Transverse colon (tissue), 4 donors: ENCODE results near the gene MMP14. TPM values are rescaled to one million over a fixed set of nuclear protein-coding genes. Genes with fewer than 3 reads are reported as not detected.

Source experiments
- DNase-seq: peaks from one replicate; pipeline ENCODE4 v3.0.0-alpha.2; 2019
- H3K27ac ChIP-seq, 4 donors: fragments of 200-600 bp; sonication (generic); 2 replicates each; pipeline ENCODE4 v1.5.1; 2016 to 2018; ENCODE audit warnings: inconsistent platforms in 4 of 4
- H3K27me3 ChIP-seq: fragments of 200-600 bp; sonication (generic); 2 replicates; pipeline ENCODE4 v1.5.1; 2017; ENCODE audit warnings: inconsistent platforms
- H3K36me3 ChIP-seq, 4 donors: fragments of 200-600 bp; sonication (generic); 2 replicates each; pipeline ENCODE4 v1.5.1; 2017 to 2019; ENCODE audit warnings: inconsistent platforms in 4 of 4
- H3K4me1 ChIP-seq, 4 donors: fragments of 200-600 bp; sonication (generic); 2 replicates each; pipeline ENCODE4 v1.5.1; 2017 to 2020; ENCODE audit warnings: inconsistent platforms in 4 of 4
- H3K4me3 ChIP-seq, 4 donors: fragments of 200-600 bp; sonication (generic); 1 replicate in 1 of 4; 2 replicates in 3 of 4; pipeline versions ENCODE4 v1.5.1 to v1.6.1; 2017 to 2019; ENCODE audit warnings: inconsistent platforms in 4 of 4
- H3K9me3 ChIP-seq, 2 donors: fragments of 200-600 bp; sonication (generic); 2 replicates each; pipeline ENCODE4 v1.5.1; 2017 to 2019; ENCODE audit warnings: inconsistent platforms in 2 of 2
- CTCF ChIP-seq, 5 experiments: fragments of 200-600 bp in 3 of 5; fragments of 450-650 bp in 2 of 5; sonication (generic) in 3 of 5; IDR thresholded peaks; 1 replicate in 2 of 5; 2 replicates in 3 of 5; pipeline ENCODE4 v1.5.1; 2016 to 2017; ENCODE audit warnings: antibody characterized with exemption in 5 of 5, inconsistent platforms in 3 of 5, mild to moderate bottlenecking in 2 of 5, moderate library complexity in 1 of 5
- EP300 ChIP-seq: sonication (generic); formaldehyde crosslinking; IDR thresholded peaks from one replicate; pipeline ENCODE4 v1.6.1; 2017; ENCODE audit warnings: antibody characterized with exemption, low read depth
- POLR2A ChIP-seq: fragments of 450-650 bp; IDR thresholded peaks from one replicate; pipeline ENCODE4 v1.6.1; 2016; ENCODE audit warnings: antibody characterized with exemption, mild to moderate bottlenecking, moderate library complexity
- POLR2AphosphoS5 ChIP-seq, 3 donors: sonication (generic); formaldehyde crosslinking; IDR thresholded peaks; one replicate each; pipeline ENCODE4 v1.6.1; 2016; ENCODE audit warnings: antibody characterized with exemption in 3 of 3
- WGBS, 2 donors: methylation state at CpG; one replicate each; pipeline ENCODE4 v1.1.5; 2018; ENCODE audit warnings: low coverage in 1 of 2; 5-methylcytosine and 5-hydroxymethylcytosine counted together
- in situ Hi-C, 4 donors: fragments of 200-750 bp; cut with MboI; loops; one replicate each; pipeline versions ENCODE4 v1.15.0 to v1.15.1; 2017; ENCODE audit warnings: low sequenced_read_pairs in 3 of 4, low pct_ligation_motif_present in 1 of 4, low pct_unique_long_range_greater_than_20kb in 1 of 4
- intact Hi-C: fragments of 100-400 bp; cut with DNase I; formaldehyde crosslinking; loops from one replicate; pipeline ENCODE4 v1.15.1; 2023; ENCODE audit warnings: low total_unique reads
- total RNA-seq, 4 donors: library from RNA; depleted of rRNA; stranded (reverse); fragments of >200 nt; gene quantifications; one replicate each; pipeline ENCODE4 v1.1.0, GENCODE V29; 2016

MMP14 gene
- total RNA-seq, 4 donors from 2014 or later: 59.5 to 91.6 (median 73.1) TPM

- Histone ChIP-seq H3K36me3 (peaks cover 0 to 3% (median under 1%) of the 10 kb centered on the region in 4 donors), H3K4me1 (peaks cover 13 to 41% (median 15%) of the 10 kb centered on the region in 4 donors), H3K4me3 (no peak within 1 kb of the TSS), H3K27ac (no peak within 1 kb of the TSS), H3K9me3 (no peaks in the 10 kb centered on the region), H3K27me3 (no peaks in the 10 kb centered on the region)
- intact Hi-C loops: no loop called here
- DNase-seq: no peak
- in situ Hi-C loops: no loop called here
- TF ChIP-seq EP300 (no peak), CTCF (IDR thresholded peaks at IDR 0.05) (no peak), POLR2AphosphoS5 (IDR thresholded peaks at IDR 0.05) (peak in 1 of 3 donors; percentile 7)
- 29 to 90% methylated on average over 2 to 15 of the region's 15 CpGs for WGBS, 2 donors
Observed at GRCh38 chr14:22883173-22883976, 47.0 kb downstream of the MMP14 start, which contains the start of gene REM2. Gene REM2, plus strand, starts transcription at chr14:22883222. Its CDS starts 66 bp downstream, at chr14:22883288.

- intact Hi-C loops: no loop called here
- Histone ChIP-seq H3K27me3 (no peaks in the 10 kb centered on the region), H3K4me1 (peaks cover 13 to 44% (median 15%) of the 10 kb centered on the region in 4 donors), H3K36me3 (no peaks in the 10 kb centered on the region), H3K27ac (no peak overlapping the region), H3K9me3 (no peaks in the 10 kb centered on the region), H3K4me3 (no peak overlapping the region)
- no peak for TF ChIP-seq EP300
- TF ChIP-seq POLR2AphosphoS5 (IDR thresholded peaks at IDR 0.05): no peak
- TF ChIP-seq CTCF (IDR thresholded peaks at IDR 0.05): no peak
- no peak for TF ChIP-seq POLR2A
- no peak for DNase-seq
- 83 to 91% methylated on average over 1 to 7 of the region's 7 CpGs for WGBS, 2 donors
- in situ Hi-C loops: no loop called here
Observed at GRCh38 chr14:22884076-22884737, 47.8 kb downstream of the MMP14 start.

GRCh38 chr14:22884738-22885523 lies 48.5 kb downstream of the MMP14 start:
- Histone ChIP-seq H3K27me3 (no peaks in the 10 kb centered on the region), H3K27ac (no peak overlapping the region), H3K4me3 (no peak overlapping the region), H3K9me3 (no peaks in the 10 kb centered on the region), H3K4me1 (peaks cover 13 to 44% (median 15%) of the 10 kb centered on the region in 4 donors), H3K36me3 (no peaks in the 10 kb centered on the region)
- intact Hi-C loops (no loop called here), in situ Hi-C loops (no loop called here)
- DNase-seq: no peak
- 89% methylated on average over 9 of the region's 11 CpGs; no CpG with 5 or more reads in 1 of the 2 donors for WGBS, 2 donors
- TF ChIP-seq CTCF (IDR thresholded peaks at IDR 0.05) (no peak), POLR2A (no peak), POLR2AphosphoS5 (IDR thresholded peaks at IDR 0.05) (no peak), EP300 (no peak)

GRCh38 chr14:22885975-22886374 lies 49.6 kb downstream of the MMP14 start:
- no peaks in the 10 kb centered on the region for H3K36me3 ChIP-seq
- H3K27me3 ChIP-seq: no peaks in the 10 kb centered on the region
- TF ChIP-seq POLR2A (no peak), EP300 (no peak), CTCF (IDR thresholded peaks at IDR 0.05) (no peak), POLR2AphosphoS5 (IDR thresholded peaks at IDR 0.05) (no peak)
- peaks cover 13 to 44% (median 15%) of the 10 kb centered on the region in 4 donors for H3K4me1 ChIP-seq
- H3K9me3 ChIP-seq: no peaks in the 10 kb centered on the region
- intact Hi-C loops (no loop called here), in situ Hi-C loops (no loop called here)
- 94 to 96% methylated on average over 17 to 21 of the region's 21 CpGs for WGBS, 2 donors
- H3K4me3 ChIP-seq: peak overlapping the region in 2 of 4 donors; percentile 56 to 65
- no peak for DNase-seq
- peak overlapping the region; percentile 82 to 88 (median 88) for H3K27ac ChIP-seq
